Activated CD4-positive, alpha-beta memory T cell treated with anti-CD3 and anti-CD28 coated beads, Interleukin-2, amount 10 ng/mL, durations not matched to agents 7 days and 5 days (primary cell): ENCODE results near the gene TMEM203. TPM values are rescaled to one million over a fixed set of nuclear protein-coding genes. Genes with fewer than 3 reads are reported as not detected.

Experiments used
- CTCF ChIA-PET: fragments of 350-600 bp; sonication (Branson Sonifier 250); formaldehyde crosslinking; loops from one replicate; lab custom pipeline; 2021; ENCODE audit warnings: antibody characterized with exemption, inconsistent platforms; lab: Charles Lee
- POLR2A ChIA-PET: fragments of 350-600 bp; sonication (Branson Sonifier 250); formaldehyde crosslinking; loops from one replicate; lab custom pipeline; 2021; ENCODE audit warnings: antibody characterized with exemption; lab: Charles Lee
- DNase-seq: peaks from one replicate; pipeline ENCODE4 v3.0.0-alpha.2; 2020
- H3K27ac Mint-ChIP-seq: one replicate; pipeline ENCODE4 v1.8.0; 2021; ENCODE audit warnings: mild to moderate bottlenecking, mixed read lengths
- H3K27me3 Mint-ChIP-seq: one replicate; pipeline ENCODE4 v1.8.0; 2021; ENCODE audit warnings: mixed read lengths
- H3K36me3 Mint-ChIP-seq: one replicate; pipeline ENCODE4 v1.8.0; 2021; ENCODE audit warnings: low read depth, mixed read lengths
- H3K4me1 Mint-ChIP-seq: one replicate; pipeline ENCODE4 v1.8.0; 2021; ENCODE audit warnings: mixed read lengths
- H3K4me3 Mint-ChIP-seq: one replicate; pipeline ENCODE4 v1.8.0; 2021; ENCODE audit warnings: mild to moderate bottlenecking, mixed read lengths
- H3K9me3 Mint-ChIP-seq: one replicate; pipeline ENCODE4 v1.8.0; 2021; ENCODE audit warnings: mixed read lengths
- total RNA-seq, 2 experiments: library from RNA; stranded (reverse); gene quantifications; one replicate each; pipeline ENCODE4 v1.2.3, GENCODE V29; 2021

Gene TMEM203
- total RNA-seq, 2 experiments from 2014 or later = 28.9 to 29.2 TPM

GRCh38 chr9:137225699-137226331 lies 20.4 kb upstream of the TMEM203 start:
- Mint-ChIP-seq H3K27me3 (no peaks in the 10 kb centered on the region), H3K27ac (peak overlapping the region; percentile 79), H3K9me3 (no peaks in the 10 kb centered on the region), H3K4me1 (peaks cover 27% of the 10 kb centered on the region), H3K4me3 (peak overlapping the region; percentile 24), H3K36me3 (no peaks in the 10 kb centered on the region)
- DNase-seq = no peak
- ChIA-PET CTCF (interaction anchor here (0.9 to 3.2 kb wide), 14 partner anchors 11 to 179 kb away, joined by 3 to 18 read pairs (median 5); partner anchors contain the start of genes ANAPC2, MAN1B1, SSNA1 and TPRN), POLR2A (interaction anchor here (1.2 to 8.2 kb wide), 8 partner anchors 11 to 140 kb away, joined by 3 to 97 read pairs (median 8); partner anchors contain the start of genes MAN1B1, NDOR1, NELFB and TMEM203)

- POLR2A ChIA-PET = interaction anchor here (0.7 to 8.2 kb wide), 14 partner anchors 12 to 686 kb away, joined by 3 to 97 read pairs (median 6); partner anchors contain the start of genes ANAPC2, MAN1B1, NDOR1 and NELFB
- DNase-seq = peak; percentile 69
- no peaks in the 10 kb centered on the region for H3K9me3 Mint-ChIP-seq
Observed at GRCh38 chr9:137224830-137225694, 19.6 kb upstream of the TMEM203 start, which contains the start of gene CYSRT1. Gene CYSRT1, plus strand, starts transcription at chr9:137225174. Its CDS starts 448 bp downstream, at chr9:137225622.

GRCh38 chr9:137223078-137223970 lies 17.9 kb upstream of the TMEM203 start:
- peak; percentile 99 for DNase-seq
- Mint-ChIP-seq H3K9me3 (no peaks in the 10 kb centered on the region), H3K36me3 (no peaks in the 10 kb centered on the region), H3K4me3 (peak overlapping the region; percentile 74), H3K27me3 (no peaks in the 10 kb centered on the region), H3K4me1 (peaks cover 27% of the 10 kb centered on the region), H3K27ac (peak overlapping the region; percentile 79)
- POLR2A ChIA-PET = interaction anchor here (0.6 to 8.2 kb wide), 18 partner anchors 8 to 497 kb away, joined by 3 to 97 read pairs (median 6); partner anchors contain the start of genes ANAPC2, DPP7, MAN1B1 and NDOR1
- CTCF ChIA-PET = interaction anchor here (0.6 to 3.3 kb wide), 12 partner anchors 14 to 177 kb away, joined by 3 to 21 read pairs (median 4); partner anchors contain the start of genes ANAPC2, NPDC1, SSNA1 and TOR4A

More at GRCh38 chr9:137224830-137225694, 19.6 kb upstream of the TMEM203 start, which contains the start of gene CYSRT1:
- CTCF ChIA-PET = interaction anchor here (0.7 to 3.3 kb wide), 11 partner anchors 12 to 157 kb away, joined by 3 to 21 read pairs (median 3); partner anchors contain the start of genes MAN1B1, TMEM210 and TUBB4B
- Mint-ChIP-seq H3K27ac (peak within 1 kb of the TSS; percentile 79), H3K27me3 (no peaks in the 10 kb centered on the region), H3K4me3 (peak within 1 kb of the TSS; percentile 74), H3K4me1 (peaks cover 27% of the 10 kb centered on the region), H3K36me3 (no peaks in the 10 kb centered on the region)

- Mint-ChIP-seq H3K9me3 (no peaks in the 10 kb centered on the region), H3K4me3 (peak within 1 kb of the TSS; percentile 74), H3K27me3 (no peaks in the 10 kb centered on the region), H3K4me1 (peaks cover 24% of the 10 kb centered on the region), H3K27ac (peak within 1 kb of the TSS; percentile 42), H3K36me3 (no peaks in the 10 kb centered on the region)
- DNase-seq = no peak
- CTCF ChIA-PET = interaction anchor here (0.6 to 3.3 kb wide), 12 partner anchors 15 to 176 kb away, joined by 3 to 21 read pairs (median 4); partner anchors contain the start of genes ANAPC2, NPDC1, SSNA1 and TOR4A
- POLR2A ChIA-PET = interaction anchor here (0.6 to 8.2 kb wide), 14 partner anchors 7 to 496 kb away, joined by 3 to 97 read pairs (median 8); partner anchors contain the start of genes ANAPC2, DPP7, MAN1B1 and NDOR1
Observed at GRCh38 chr9:137222190-137223077, 17.0 kb upstream of the TMEM203 start, which contains the start of gene RNF208. Gene RNF208, minus strand, starts transcription at chr9:137222240. Its CDS starts 1,028 bp downstream, at chr9:137221212.

DNA sequence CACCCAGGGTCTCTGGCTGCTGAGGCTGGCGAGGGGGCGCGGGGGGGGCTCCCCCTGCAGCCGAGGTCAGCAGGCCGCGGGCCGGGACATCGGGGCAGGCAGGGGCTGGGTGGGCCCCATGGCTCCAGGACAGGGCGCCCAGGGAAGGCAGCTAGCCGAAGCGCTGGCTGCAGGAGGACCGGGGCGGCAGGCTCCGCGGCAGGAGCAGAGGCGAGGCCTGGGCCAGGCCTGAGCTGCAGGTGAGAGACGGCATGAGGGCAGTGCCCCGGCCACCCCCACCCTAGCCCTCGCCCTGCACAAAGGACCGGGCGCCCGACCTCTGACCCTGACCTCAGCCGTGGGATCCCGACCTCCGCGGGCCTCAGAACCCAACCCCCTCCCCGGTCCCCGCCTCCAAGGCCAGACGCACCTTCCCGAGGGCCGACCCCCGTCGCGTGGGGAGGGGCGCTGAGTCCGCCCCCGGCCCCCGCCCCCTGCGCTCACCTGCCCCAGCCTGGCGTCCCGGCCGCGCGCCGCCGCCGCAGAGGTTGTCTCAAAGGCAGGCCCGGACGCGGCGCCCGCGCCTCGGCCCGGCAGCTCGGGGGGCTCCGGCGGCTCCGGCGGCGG lies 16.2 kb upstream of the TMEM203 start:
- Mint-ChIP-seq H3K27me3 (no peaks in the 10 kb centered on the region), H3K9me3 (no peaks in the 10 kb centered on the region), H3K4me1 (peaks cover 22% of the 10 kb centered on the region), H3K36me3 (no peaks in the 10 kb centered on the region), H3K4me3 (no peak overlapping the region), H3K27ac (no peak overlapping the region)
- ChIA-PET CTCF (interaction anchor here (0.6 to 3.3 kb wide), 5 partner anchors 18 to 175 kb away, joined by 3 to 21 read pairs (median 6); partner anchors contain the start of gene NPDC1), POLR2A (interaction anchor here (1.1 to 8.2 kb wide), 10 partner anchors 14 to 135 kb away, joined by 4 to 97 read pairs (median 15); partner anchors contain the start of genes ANAPC2, MAN1B1, NDOR1 and SSNA1)
- no peak for DNase-seq

- no peak for DNase-seq
- Mint-ChIP-seq H3K27me3 (no peaks in the 10 kb centered on the region), H3K4me1 (peaks cover 19% of the 10 kb centered on the region), H3K4me3 (no peak overlapping the region), H3K9me3 (no peaks in the 10 kb centered on the region), H3K36me3 (no peaks in the 10 kb centered on the region), H3K27ac (no peak overlapping the region)
- CTCF ChIA-PET = interaction anchor here (1.6 kb wide), 1 partner anchor 44 kb away, joined by 3 read pairs; no protein-coding TSS in a partner anchor
- POLR2A ChIA-PET = interaction anchor here (1.6 to 8.2 kb wide), 5 partner anchors 14 to 91 kb away, joined by 4 to 97 read pairs (median 6); partner anchors contain the start of genes NDOR1, TMEM203, TPRN and TUBB4B
Observed at GRCh38 chr9:137221095-137221505, 15.7 kb upstream of the TMEM203 start.

GRCh38 chr9:137220317-137221094 lies 15.1 kb upstream of the TMEM203 start:
- CTCF ChIA-PET = no interaction called here

DNA sequence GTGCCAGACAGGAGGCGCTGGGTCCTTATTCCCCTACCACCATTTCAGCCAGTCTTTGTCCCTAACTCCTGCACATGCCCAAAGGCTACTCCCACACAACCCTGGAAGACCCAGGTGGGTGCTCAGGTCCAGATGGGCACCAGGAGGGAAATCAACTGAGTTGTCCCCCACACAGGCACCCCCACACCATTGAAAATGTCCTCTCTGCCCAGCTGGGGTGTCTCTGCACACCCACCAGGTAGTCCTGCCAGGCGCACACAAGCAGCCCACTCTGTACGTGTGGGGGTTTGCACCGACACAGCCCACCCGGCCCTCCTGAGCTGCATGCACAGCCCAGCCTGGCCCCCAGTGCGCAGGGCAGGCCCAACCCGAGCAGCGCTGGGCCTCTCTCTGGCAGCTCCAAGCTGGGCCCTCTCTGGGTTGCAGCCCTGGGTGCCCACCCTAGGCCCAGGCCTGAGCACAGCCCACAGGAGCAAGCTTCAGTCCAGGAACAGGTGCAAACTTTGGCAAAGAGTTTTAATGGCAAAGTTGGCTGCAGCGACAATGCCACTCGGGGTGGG lies 14.4 kb upstream of the TMEM203 start:
- POLR2A ChIA-PET = interaction anchor here (1.5 to 8.2 kb wide), 6 partner anchors 13 to 31 kb away, joined by 3 to 97 read pairs (median 5); partner anchors contain the start of genes NDOR1, TMEM203, TPRN and TUBB4B

More at GRCh38 chr9:137220317-137221094, 15.1 kb upstream of the TMEM203 start:
- Mint-ChIP-seq H3K27me3 (no peaks in the 10 kb centered on the region), H3K4me1 (peaks cover 18% of the 10 kb centered on the region), H3K9me3 (no peaks in the 10 kb centered on the region), H3K36me3 (no peaks in the 10 kb centered on the region), H3K27ac (no peak overlapping the region), H3K4me3 (no peak overlapping the region)
- no peak for DNase-seq
- POLR2A ChIA-PET = interaction anchor here (1.5 to 8.2 kb wide), 7 partner anchors 13 to 91 kb away, joined by 3 to 97 read pairs (median 6); partner anchors contain the start of genes NDOR1, TMEM203, TPRN and TUBB4B

GRCh38 chr9:137218754-137219271 lies 13.4 kb upstream of the TMEM203 start:
- H3K4me3 Mint-ChIP-seq = no peak overlapping the region
- H3K9me3 Mint-ChIP-seq = no peaks in the 10 kb centered on the region
- DNase-seq = no peak
- POLR2A ChIA-PET = interaction anchor here (1.2 to 8.2 kb wide), 3 partner anchors 12 to 30 kb away, joined by 3 to 97 read pairs (median 4); partner anchors contain the start of genes NDOR1, TMEM203 and TUBB4B
- H3K36me3 Mint-ChIP-seq = no peaks in the 10 kb centered on the region
- CTCF ChIA-PET = interaction anchor here (0.7 kb wide), 2 partner anchors 96 to 316 kb away, joined by 5 read pairs; no protein-coding TSS in a partner anchor
- no peaks in the 10 kb centered on the region for H3K27me3 Mint-ChIP-seq
- H3K27ac Mint-ChIP-seq = no peak overlapping the region
- H3K4me1 Mint-ChIP-seq = peaks cover 6% of the 10 kb centered on the region

More for the DNA sequence above, 14.4 kb upstream of the TMEM203 start:
- Mint-ChIP-seq H3K36me3 (no peaks in the 10 kb centered on the region), H3K4me3 (no peak overlapping the region), H3K9me3 (no peaks in the 10 kb centered on the region), H3K4me1 (peaks cover 13% of the 10 kb centered on the region), H3K27ac (no peak overlapping the region), H3K27me3 (no peaks in the 10 kb centered on the region)
- CTCF ChIA-PET = no interaction called here
- DNase-seq = no peak
